DMS153 treated with DMSO at 0.1 percent for 48 hours (cell line): ENCODE results near the gene PPM1D.
A peak's percentile ranks its signal among the peaks of the same experiment; 100 is the strongest.

ENCODE experiments used
- DNase-seq: peaks from one replicate; lab custom pipeline; 2025; ENCODE audit not compliant: unreplicated experiment; lab: John Stamatoyannopoulos, UW

PPM1D gene

GRCh38 chr17:60618080-60618479 lies 18.1 kb downstream of the PPM1D start:
- DNase-seq: no peak

- DNase-seq: no peak
Measured at GRCh38 chr17:60618854-60619526, 19.0 kb downstream of the PPM1D start.

GRCh38 chr17:60622961-60623360 lies 23.0 kb downstream of the PPM1D start:
- no peak for DNase-seq

DNA sequence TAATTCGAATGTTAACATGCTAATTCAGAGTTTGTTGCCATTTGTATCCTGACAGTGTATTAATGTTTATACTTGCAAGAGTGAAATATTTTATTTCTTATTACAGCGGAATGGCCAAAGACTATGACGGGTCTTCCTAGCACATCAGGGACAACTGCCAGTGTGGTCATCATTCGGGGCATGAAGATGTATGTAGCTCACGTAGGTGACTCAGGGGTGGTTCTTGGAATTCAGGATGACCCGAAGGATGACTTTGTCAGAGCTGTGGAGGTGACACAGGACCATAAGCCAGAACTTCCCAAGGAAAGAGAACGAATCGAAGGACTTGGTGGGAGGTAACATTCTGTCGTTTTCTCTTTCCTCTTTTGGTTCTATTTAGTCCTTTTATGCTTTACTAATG lies 23.4 kb downstream of the PPM1D start:
- DNase-seq: no peak

- no peak for DNase-seq
Measured at GRCh38 chr17:60627124-60627523, 27.1 kb downstream of the PPM1D start.

- DNase-seq: no peak
Measured at GRCh38 chr17:60628252-60628889, 28.4 kb downstream of the PPM1D start.

DNA sequence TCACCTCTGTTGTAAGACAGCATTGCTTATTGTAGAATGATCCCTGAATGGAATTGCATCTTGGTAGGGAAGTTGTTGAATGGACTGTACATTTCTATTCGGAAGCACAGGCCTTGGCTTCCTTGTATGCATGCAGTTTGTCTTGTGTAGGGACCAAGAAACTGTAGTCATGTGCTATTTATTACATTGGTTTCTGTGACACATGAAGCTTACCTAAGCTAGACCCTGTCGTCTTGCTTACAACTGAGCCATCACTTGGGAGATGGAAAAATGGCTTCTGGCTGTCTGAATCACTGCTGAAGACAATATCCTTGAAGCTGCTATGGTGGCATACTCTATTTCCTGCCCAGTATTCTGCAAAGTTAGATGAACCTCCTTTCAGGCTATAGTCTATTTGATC lies 29.1 kb downstream of the PPM1D start:
- DNase-seq: no peak

- DNase-seq: no peak
Measured at GRCh38 chr17:60630352-60630751, 30.4 kb downstream of the PPM1D start.

DNA sequence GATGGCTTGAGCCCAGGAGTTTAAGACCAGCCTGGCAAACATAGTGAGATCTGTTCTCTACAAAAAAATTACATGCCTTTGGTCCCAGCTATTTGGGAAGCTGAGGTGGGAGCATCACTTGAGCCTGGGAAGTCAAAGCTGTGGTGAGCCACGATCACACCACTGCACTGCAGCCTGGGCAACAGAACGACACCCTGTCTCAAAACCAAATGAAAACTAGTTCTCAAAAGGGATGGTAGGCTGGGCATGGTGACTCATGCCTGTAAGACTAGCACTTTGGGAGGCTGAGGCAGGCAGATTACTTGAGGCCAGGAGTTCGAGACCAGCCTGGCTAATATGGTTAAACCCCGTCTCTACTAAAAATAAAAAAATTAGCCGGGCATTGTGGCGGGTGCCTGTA lies 31.1 kb downstream of the PPM1D start:
- no peak for DNase-seq

GRCh38 chr17:60637683-60638082 lies 37.7 kb downstream of the PPM1D start:
- DNase-seq: no peak

DNA sequence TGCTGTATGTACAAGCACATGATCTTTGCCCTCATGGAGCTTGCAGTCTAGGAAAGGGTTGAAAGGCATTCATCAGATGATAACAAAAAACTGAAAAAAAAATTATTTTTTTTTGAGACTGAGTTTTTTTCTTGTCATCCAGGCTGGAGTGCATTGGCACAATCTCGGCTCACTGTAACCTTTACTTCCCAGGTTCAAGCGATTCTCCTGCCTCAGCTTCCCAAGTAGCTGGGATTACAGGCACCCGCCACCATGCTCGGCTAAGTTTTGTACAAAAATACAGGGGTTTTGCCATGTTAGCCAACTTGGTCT lies 39.0 kb downstream of the PPM1D start:
- DNase-seq: no peak

DNA sequence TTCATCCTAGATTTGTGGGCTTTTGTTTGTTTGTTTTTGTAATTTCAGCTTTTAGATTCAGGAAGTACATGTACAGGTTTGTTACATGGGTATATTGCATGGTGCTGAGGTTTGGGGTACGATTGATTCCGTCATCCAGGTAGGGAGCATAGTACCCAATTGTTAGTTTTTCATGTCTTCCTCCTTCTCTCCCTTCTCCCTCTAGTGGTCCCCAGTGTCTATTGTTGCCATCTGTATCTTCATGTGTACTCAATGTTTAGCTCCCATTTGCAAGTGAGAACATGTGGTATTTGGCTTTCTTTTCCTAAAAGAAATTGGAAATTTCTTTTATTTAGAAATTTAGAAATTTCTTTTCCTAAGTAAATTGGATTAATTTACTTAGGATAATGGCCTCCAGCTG lies 40.5 kb downstream of the PPM1D start:
- no peak for DNase-seq

DNA sequence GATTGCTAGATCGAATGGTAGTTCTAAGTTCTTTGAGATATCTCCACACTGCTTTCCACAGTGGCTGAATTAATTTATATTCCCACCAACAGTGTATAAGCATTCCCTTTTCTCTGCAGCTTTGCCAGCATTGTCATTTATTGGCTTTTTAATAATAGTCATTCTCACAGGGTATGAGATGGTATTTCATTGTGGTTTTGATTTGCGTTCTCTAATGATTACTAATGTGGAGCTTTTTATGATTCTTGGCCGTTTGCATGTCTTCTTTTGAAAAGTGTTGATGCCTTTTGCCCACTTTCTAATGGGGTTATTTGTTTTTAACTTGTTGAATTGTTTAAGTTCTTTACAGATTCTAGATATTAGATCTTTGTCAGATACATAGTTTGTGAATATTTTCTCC lies 41.1 kb downstream of the PPM1D start:
- DNase-seq: no peak

DNA sequence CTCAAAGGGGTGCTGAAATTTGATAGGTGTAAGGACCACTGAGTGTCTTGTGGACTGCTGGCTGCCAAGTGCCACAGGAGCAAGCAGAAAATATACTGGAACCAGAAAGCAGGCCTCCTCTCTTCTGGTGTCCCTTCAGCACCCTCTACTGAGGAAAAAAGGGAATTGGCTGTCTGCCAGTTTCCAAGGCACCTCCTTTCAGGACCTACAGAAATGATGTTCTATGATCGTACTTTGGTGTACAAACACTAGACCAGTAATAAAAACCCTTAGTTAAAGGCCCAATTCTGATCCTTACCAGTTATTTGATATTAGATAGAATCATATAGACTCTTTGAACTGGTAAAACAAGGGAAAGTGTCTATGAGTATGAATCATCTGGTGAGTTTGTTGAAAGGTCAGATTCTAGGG lies 41.8 kb downstream of the PPM1D start:
- DNase-seq: peak; percentile 72

DNA sequence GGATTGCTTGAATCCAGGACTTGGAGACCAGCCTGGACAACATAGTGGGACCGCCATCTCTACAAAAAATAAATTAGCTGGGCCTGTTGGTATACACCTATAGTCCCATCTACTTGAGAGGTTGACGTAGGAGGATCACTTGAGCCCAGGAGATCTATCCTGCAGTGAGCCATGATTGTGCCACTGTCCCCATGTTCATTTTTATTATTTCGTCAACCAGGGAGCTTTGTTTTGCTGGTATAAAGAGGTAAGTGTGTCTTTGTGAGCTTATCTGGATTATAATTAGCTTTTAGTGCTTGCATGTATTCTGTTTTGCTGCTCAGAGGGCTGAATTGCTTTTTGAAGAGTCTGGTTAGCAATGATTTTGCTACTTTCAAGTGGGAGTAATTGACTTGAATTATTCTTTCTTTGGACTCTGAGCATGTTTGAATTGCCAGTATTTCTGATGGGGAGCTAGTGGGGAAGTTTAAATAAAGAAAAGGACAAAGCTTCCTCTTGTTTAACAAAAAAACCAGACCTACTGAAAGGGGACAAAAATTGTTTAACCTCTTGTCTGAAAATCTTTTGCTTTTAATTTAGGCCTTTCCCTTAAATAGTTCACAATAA lies 46.0 kb downstream of the PPM1D start:
- no peak for DNase-seq

GRCh38 chr17:60646701-60647100 lies 46.7 kb downstream of the PPM1D start:
- DNase-seq: no peak

- no peak for DNase-seq
Measured at GRCh38 chr17:60647705-60648104, 47.7 kb downstream of the PPM1D start.

- DNase-seq: no peak
Measured at GRCh38 chr17:60652454-60653247, 52.7 kb downstream of the PPM1D start.

GRCh38 chr17:60653569-60653968 lies 53.6 kb downstream of the PPM1D start:
- no peak for DNase-seq

DNA sequence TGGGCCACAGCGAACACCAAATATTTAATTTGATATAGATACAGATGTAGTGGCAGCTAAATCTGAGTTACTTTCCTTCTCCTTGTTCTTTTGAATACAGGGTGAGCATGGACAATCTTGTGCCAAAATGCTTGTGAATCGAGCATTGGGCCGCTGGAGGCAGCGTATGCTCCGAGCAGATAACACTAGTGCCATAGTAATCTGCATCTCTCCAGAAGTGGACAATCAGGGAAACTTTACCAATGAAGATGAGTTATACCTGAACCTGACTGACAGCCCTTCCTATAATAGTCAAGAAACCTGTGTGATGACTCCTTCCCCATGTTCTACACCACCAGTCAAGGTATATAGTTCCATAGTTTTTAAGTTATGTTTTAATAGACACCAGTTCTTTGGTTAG lies 56.5 kb downstream of the PPM1D start:
- DNase-seq: no peak

DNA sequence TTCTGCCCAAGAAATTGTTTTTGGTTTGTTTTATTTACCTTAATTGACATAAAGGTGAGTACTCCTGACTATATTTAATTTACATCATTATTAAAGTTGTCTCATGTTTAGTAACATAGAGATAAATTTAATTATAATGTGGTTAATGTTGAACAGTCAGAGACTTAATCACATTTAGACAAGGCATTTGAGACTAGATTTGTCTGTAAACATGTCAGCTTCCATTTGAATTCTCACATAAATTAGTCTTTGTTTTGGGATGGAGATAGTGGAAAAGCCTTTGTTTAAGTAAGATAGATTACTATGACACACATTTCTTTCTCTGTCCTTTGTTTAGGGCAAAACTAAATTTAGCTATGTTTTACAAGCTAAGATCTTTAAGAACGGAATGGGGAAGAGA lies 59.2 kb downstream of the PPM1D start:
- no peak for DNase-seq

DNA sequence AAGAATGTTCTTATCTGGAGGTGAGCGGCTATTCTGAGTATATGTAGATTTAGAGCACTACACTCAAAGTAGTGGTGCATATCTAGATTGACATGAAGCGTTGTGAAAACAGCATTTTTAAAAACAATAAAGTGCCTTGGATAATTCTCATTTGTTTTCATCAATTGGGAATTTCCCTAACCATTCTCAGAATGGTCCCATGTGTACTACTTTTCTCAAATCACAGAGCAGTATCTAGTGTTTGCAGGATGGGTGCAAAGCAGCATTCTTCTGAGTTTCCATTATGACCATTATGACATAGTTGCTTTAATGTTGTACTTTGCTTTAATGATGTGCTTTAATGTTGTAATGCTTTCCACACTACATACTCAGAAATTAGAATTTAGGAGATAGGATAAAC lies 61.5 kb downstream of the PPM1D start:
- DNase-seq: no peak
